ENCODE measurements around the gene GAS7.

DNA sequence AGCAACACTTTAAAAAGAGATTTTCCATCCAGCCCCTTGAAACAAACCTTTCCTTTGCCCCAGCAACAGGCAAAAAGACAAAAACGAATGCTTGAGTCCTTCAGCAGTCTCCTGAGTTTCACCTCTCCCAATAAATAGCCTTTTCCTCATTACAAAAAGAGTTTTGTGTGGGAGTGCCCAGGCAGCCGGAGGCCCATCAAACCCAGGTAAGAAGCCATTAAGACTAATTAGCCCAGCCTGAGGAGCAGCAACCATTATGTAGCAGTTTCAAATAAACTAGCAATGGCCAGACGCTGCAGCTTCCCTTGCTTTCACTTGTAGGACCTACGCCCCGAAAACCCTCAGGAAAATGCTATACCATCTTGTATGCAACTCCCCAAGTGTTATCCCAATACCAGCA is 15.6 kb downstream of the GAS7 start:
- no peak for TF ChIP-seq POLR2A (IDR thresholded peaks at IDR 0.05)
- no peak for TF ChIP-seq POLR2AphosphoS5 (IDR thresholded peaks at IDR 0.05)
